GM21825 (cell line): ENCODE data around the gene DLX4.

ENCODE experiments used
- ATAC-seq: cut with Tn5 transposase; IDR thresholded peaks from one replicate; pipeline ENCODE4 v1.9.1; 2021; ENCODE audit warnings: mild to moderate bottlenecking, moderate library complexity; ENCODE audit not compliant: unreplicated experiment

Gene DLX4

DNA sequence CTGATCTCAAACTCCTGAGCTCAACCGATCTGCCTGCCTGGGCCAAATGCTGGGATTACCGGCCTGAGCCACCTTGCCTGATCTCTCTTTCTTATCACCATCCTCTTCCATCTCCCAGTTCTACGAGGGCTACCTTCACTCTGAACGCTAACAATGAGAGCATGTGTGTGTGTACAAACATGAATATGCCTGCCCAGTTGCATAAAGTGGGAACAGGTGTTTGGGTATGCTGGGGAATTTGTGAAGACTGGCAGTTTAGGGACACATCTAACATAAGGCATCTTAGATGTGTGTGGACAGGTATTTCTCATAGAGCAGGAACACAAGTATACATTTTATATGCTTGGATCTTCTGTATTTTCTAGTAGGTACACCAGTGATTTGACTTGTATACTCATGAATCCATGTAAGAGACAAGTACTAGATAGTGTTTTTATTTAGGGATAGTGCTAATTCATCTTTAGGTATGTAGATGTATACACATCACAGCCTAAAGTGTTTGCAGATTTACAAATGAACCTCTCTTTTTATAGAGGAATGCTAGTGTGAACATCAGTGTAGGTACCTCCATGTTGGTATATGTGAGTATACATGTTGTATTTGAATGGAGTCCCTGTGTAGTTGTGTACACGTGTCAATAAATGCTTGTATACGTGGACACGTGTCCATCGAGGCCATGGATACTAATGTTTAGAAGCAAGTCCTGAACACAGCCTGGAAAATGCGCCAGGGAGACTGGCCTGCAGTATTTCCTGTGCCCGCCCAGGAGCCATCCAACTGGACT lies 1.2 kb upstream of the DLX4 start:
- ATAC-seq = no peak

DNA sequence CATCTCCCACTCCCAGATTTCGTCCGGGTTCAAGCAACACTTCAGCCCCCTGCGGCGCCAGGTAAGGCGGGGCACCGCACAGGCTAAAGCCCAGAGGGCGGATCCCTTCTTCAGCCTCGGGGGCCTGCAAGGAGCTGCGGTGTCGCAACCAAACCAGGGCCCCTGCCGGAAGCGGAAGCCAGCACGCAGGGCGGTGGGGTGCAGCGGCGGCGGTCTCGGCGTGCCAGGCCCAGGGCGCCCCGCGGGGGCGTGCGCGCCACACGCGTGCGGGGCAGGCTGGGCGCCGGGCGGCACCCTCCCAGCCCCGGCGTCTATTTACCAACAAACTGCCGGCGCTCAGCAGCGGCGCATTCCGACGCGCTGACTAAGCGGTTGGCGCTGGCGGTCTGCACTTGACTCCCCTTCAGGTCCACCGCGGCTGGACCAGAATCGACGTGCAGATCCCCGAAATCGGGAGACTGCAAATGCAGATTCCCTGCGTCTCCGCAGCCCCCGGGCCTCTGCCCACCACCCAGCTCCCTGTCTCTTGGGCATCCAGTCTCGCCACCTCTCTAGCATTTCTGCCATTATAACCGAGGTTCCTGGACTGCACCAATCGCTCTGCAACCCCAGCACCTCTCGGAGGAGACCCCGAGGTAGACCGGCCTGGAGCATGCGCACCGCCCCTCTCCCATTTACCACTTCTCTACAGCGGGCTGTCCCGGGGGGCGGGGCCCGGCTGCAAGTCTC lies 421 bp upstream of the DLX4 start:
- ATAC-seq = peak; percentile 50

DNA sequence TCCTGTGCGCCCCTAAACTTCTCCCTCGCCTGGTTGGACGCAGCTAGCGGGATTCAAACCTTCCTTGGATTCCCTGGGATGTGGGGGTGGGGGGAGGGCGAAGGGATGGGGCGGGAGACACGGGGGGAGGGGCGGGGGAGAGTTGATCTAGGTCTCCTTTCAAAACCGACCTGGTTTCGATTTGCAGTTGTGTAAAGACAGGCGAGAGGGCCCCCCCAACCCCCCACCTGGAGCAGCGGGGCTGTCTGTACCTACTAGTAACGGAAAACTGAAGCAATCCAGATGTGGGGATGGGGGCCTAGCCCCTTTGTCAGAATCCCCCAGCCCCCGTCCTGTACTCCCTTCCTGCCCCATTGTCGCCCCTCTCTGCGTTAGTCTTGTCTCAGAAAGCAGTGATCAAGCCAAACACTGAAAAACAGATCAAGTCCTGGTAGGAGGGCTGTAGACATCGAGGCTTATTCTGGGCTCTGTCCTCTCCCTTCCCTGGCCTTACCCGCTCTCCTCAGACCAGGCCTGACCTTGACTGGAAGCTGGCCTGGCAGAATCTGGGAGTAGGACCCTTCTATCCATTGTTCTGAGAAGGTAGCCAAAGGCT lies 902 bp downstream of the DLX4 start:
- ATAC-seq = no peak

DNA sequence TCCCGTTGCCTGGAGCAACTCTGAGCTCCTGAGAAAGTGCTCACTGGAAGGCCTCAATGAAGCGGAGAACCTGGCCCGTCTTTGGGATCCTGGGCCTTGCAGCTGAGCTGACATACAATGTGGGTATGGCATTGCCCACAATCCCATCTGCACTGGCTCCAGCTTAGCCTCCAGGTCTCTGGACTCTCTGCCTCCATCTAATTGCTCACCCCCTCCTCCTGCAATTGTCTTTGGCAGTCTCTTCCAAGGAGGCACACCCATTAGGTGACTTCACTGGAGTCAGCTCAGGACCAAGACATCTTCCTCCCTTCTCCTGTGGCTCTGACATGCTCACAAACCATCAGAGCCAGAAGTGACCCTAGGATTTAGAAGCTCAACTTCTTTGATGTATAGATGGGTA lies 1.5 kb downstream of the DLX4 start:
- ATAC-seq = no peak

DNA sequence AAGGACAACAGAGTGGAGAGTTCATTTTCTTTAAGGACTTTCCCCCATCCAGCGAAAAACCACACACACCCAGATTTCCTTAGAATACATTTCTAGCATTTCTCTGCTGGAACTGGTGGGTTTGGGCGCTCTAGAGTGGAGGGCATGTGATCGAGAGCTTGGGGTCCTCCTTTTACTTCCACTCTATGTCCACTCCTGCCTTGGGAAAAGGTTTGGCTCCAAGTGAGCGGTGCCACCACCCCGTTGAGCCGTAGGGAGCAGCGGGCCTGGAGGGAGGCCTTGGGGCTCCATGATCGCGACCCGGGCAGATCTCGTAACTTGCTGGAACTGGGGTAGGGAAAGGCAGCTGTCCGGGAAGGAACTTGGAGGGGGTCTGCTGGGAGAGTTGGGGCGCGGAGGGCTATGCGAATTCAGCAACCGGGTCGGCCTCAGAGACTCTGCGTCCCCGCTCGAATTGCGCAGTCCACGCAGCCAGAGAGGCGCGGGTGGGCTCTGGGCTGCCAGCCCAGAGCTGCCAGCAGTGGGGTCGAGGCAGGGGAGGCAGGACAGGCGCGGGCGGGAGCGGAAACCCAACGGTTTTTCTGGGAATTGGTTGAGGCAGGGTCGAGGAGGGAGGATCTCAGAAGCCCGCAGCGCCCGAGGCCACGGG lies 2.3 kb downstream of the DLX4 start:
- no peak for ATAC-seq

DNA sequence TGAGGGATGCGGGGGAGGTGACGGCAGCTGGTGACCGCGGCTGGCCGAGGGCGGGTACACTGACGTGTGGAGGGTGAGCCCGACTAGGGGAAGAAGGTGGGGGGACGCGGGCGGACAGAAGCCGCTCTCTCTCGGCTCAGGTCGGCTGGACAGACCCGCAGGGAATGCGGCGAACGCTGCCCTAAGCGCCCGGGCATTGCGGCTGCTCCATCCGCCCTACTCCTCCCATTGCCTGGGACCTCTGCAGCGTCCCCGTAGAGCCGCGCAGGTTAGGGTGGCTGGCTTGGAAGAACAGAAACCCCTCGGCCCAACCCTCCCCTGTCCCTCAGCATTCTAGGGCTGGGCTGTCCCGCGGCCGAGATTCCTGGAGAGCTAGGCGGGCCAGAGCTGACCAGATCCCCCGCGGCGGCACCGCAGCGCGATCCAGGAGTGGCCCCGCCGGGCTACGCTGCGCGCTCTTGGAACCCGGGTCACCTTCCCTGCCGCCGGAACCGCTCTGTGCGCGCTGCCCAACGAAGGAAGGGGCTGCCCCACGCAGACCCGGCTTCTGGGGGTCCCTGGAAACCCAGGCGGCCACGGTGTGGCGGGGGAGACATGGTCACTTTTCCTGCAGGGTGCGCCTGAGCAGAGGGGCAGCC lies 3.0 kb downstream of the DLX4 start:
- no peak for ATAC-seq

DNA sequence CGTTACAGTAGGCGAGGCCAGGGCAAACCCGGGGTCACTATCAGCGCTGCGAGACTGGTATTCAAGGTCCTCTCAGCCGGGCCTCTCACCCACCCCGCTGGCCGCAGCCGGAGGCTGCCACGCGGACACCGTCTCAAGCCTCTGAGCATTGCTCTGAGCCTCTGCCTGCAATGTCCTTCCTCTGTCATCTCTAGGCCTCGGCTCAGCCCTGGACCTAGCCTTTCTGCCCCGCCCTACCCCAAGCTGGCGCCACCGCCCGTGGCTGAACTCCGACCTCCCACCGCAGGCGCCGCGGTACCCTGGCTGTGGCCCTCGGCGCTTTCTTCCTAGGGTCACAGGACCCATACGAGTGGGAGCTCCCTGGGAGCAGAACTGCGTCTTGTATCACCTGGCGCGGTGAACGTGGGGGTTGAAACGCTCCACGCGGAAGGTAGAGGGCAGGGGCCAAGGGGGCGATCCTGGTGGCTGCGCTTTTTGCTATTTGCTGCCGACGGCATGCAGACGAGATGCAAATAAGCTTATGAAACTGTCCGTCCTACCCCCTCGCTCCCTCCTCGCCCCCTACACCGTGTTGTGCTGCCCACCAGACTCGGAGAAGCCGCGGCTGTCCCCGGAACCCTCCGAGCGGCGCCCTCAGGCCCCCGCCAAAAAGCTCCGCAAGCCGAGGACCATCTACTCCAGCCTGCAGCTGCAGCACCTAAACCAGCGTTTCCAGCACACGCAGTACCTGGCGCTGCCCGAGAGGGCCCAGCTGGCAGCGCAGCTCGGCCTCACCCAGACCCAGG lies 3.7 kb downstream of the DLX4 start:
- ATAC-seq = no peak

DNA sequence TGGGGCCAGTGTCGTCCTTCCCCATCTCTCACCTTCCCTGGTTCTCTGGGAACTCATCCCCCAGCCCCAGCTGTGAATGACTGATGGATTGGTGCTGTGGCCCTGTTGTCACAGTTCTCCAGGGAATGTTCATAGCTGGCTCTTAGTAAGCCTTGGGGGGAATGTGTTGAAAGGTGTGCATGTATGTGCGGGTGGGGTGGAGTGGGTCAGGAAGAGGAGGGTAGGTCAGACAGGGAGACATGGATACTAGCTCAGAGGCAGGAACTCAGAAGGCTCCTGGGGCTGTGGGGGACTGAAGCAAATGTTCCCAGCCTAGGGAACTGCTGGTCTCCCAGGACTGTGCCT lies 4.3 kb downstream of the DLX4 start:
- no peak for ATAC-seq

DNA sequence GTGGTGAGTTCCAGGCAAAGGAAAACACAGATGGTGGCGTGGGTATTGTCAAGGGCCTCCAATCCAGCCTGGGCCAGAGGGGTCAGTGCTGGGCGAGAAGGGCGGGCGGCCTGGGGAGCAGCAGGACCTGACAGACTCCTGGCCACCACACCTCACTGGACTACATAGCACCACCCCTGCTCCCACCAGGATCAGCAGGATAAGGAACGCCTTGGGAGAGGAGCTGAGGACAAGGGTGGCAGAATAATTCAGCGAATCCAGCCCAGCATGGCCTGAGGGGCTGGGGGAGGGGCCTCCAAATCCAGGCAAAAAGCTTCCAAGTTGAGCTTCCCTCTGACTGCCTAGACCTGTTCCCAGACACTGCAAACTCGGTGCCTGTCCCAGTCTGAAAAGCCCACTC lies 6.5 kb downstream of the DLX4 start:
- ATAC-seq = no peak

DNA sequence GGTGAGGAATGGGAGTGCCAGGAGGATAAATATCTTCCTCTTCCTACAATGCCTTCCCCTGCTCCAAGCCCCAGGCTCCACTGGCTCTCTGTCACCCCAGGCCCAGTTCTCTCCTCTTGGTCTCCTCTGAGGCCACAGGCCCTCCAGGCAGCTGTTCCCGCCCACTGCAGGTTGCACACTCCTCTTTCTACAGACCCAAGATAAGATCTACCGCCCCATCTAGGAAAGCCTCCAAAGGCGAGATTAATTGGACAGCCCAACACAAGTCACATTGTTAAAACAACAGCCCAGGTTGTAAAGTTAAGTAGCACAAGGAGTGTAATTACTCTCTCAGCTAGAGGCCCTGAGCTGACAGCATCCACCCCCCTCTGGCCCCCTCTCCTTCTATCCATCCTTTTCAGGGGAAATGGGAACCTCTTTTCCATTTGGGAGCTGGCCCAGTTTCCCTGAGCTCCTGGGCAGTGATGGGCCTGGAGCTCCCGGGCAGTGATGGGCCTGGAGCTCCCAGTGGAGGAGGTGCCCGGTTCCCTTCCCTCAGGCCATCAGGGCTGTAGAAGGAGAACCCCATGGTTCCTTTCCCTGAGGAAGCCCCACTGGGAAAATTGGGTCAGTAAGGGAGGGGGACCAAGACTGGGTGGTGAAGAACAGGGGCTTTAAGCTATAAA lies 7.3 kb downstream of the DLX4 start:
- ATAC-seq = no peak

DNA sequence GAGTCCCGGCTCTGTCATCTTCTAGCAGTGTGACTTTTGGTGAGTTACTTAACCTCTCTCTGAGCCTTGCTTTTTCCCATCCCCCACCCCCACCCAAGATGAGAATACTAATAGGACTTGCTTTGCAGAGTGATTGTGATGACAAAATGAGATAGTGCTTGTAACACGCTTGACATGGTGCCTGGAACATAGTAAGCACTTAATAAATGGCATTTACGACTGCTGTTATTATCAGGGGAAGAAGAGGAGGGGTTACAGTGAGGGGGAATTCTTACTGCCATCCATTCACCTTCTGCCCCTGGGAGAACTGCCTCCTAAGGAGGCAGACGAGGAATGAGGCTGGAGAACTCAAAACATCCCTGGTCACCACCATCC lies 7.8 kb downstream of the DLX4 start:
- no peak for ATAC-seq

DNA sequence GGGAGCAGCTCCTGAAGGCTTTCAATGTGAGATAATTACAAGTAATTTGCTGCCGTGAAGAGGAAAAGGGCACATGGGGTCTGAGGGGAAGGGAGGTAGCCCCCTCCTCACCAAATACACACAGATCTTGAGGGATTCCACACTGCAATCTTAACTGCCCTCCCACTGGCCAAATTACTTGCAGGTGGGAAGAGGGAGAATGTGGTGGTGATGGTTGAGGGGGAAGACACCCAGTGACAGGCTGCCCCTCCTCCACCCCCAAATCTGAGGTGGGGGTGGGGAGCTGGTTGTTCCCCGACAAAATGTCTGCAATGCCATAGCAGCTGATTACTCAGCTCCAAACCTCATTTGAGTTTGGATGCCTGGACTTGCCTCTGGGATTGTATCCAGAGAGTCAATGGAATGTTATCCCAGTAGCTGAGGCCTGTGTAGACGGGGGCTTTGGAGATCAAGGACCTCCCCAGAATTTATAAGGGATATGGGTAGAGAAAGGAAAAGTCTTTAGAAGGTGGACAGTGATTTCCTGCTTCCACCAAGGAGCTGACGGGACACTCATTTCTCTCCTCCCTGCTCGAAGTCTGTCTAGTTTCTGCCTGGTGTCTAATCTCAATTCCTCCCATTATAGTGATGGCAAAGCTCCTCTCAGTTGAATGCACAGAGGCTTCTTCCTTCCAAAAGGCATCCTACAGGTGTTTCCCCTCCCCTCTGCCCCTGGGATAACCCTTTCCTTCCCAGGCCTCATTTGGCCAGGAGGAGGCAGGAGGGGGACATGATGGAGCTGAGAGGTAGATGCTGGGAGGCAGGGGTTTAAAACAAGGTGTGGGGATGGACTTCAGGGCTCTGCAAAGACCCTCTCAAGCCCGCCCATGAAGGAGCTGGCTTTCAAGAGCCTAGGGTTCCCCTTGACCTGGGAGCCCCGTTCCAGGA lies 8.7 kb downstream of the DLX4 start:
- no peak for ATAC-seq

DNA sequence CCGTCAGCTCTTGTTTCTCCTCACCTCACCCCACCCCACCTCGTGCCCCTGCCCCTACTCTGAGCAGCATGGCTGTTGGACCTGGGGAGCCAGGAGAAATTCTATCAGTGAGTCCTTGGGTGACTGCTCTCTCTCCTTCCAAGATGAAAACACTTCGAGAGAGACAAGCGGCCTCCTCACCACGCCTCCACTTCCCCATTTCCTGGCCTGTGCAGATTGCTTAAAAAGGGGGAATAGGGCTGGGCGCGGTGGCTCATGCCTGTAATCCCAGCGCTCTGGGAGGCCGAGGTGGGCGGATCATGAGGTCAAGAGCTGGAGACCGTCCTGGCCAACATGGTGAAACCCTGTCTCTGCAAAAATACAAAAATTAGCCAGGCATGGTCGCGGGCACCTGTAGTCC lies 9.5 kb downstream of the DLX4 start:
- ATAC-seq = no peak

DNA sequence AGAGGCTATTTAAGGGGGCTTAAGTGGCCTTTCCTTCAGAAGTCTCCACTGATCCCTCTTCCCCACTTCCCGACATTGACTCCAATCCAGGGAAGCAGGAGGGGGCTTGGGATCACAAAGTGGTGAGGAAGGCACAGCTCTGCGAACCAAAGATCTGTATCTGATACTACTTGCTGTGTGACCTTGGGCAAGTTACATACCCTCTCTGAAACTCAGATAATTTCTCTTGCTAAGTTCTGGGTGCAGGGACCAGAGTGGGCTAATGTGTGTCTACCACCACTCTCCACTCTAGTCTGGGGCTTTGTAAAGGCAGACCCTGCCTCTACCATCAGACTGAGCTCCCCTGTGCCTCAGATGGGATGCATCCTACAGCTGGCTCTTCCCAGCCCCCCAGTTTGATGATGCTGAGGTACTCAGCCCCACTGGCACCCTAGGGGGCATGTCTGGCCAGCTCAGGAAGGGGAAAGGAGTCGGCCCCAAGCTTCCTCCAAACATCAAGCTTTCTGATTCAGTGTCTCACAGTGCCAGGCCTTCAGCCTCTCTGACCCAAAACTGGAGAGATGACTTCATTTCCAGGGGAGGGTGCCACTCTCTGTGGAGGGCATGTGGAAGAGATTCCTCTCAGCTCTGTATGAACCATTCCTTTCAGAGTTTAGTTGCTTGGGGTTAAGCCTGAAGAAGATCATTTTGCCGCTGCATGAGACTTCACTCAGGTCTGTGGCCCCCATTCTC lies 10.9 kb downstream of the DLX4 start:
- no peak for ATAC-seq

DNA sequence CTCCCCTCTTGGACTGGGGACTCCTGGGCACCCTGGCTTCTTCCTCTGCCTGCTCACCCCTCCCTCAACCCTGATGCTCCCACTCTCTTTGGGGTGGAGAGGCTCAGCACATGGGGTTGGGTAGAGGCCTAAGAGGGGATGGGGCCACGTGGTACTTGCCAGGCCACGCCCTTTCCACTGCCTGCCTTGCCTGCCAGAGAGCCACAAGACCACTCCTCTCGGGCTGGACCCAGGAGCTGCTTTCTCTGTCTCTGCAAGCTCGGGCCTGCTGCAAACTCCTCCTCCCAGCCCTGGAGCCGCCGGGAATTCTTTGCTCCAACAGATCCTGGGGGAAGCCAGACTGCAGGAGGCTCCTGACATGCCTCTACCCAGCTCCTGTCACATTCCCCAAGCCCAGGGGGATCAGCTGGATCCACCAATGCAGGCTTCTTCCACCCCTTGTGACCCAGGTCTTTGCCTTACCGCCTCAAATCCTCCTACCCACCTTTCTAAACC lies 11.8 kb downstream of the DLX4 start:
- ATAC-seq = no peak

DNA sequence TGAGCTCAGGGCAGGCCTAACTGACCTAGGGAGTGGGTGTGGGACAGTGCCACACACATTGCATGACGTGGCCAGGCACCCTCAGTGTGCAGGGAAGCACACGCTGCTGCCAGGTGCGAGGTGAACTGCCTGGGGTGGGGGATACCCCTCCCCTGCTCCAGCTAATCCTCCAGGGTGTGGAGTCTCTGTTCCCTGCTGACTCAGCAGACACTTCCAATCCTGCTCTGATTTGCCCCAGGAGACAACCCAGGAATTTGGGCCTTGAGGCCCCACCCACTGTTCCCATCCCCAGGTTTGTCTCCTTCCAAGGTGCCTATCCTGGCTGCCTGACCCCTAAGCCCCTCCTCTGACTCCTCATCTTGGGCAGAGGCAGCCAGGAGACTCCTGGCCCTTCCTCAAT lies 15.3 kb downstream of the DLX4 start:
- no peak for ATAC-seq

DNA sequence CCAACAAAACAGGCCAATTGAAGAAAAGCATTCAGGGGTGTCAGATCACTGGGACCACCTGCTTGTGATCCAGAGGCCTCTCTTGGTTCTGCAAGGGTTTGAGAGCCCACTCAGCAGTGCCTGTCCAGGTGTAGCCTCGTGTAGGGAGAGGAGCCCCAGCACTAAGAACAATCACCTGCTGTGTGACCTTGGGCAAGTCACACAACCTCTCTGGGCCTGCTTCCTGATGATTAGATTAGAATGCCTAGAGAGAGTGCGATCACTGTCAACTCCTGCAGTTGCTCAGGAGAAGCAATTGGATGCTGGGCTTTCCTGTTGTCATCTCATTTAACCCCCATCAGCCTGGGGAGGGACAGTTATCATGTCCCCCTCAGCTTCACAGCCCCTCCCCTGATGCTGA lies 15.8 kb downstream of the DLX4 start:
- ATAC-seq = no peak

DNA sequence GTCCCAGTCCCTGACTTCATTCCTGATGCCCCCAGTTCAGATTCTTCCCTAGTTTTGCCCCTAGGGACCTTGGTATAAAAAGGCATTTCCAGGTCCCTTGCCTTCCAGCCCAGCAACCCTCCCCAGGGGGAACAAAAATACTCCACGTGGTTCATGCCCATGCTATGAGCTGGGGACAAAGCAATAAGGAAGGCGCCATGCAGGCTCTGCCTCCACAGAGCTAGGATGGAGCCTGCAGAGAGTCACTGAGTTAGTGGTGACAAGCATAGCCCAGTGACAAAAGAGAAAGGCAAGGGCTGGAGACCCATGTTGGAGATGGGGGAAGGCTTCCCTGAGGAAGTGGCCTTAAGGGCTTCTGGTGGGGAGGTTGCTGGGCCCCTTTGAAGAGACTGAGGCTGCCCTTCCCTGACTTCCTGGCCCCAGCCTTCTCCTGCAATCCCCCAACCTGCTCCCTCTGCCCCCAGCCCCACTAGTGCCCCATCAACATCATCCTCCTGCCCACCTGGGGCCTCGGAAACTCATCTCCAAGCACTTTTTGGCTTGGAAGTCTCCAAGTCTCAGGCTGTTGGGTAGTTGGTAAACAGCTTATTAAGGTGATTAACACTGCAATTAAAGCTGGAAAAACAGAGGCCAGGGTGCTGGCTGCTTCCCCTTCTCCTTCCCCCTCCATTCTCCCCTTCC lies 16.5 kb downstream of the DLX4 start:
- ATAC-seq = no peak
